Spleen (tissue), 11 donors: ENCODE results near the gene NEDD4L. TPM values are rescaled to one million over a fixed set of nuclear protein-coding genes. Genes with fewer than 3 reads are reported as not detected.

Experiments used
- DNase-seq: peaks from one replicate; pipeline ENCODE4 v3.0.0-alpha.2; 2020
- H3K27ac ChIP-seq, 8 donors: fragments of 200-600 bp; sonication (generic) in 7 of 8; 1 replicate in 4 of 8; 2 replicates in 4 of 8; pipeline versions ENCODE4 v1.5.0 to v1.8.0; 2016 to 2021; ENCODE audit warnings: inconsistent platforms in 4 of 8, mild to moderate bottlenecking in 4 of 8, moderate library complexity in 1 of 8
- H3K27me3 ChIP-seq, 7 donors: fragments of 200-600 bp; sonication (generic) in 6 of 7; replicated peaks in 1 of 7; 1 replicate in 4 of 7; 2 replicates in 3 of 7; pipeline versions ENCODE4 v1.5.0 to v1.8.0; 2016 to 2021; ENCODE audit warnings: inconsistent platforms in 3 of 7, mild to moderate bottlenecking in 1 of 7
- H3K36me3 ChIP-seq, 6 donors: fragments of 200-600 bp; sonication (generic) in 5 of 6; 1 replicate in 4 of 6; 2 replicates in 2 of 6; pipeline versions ENCODE4 v1.5.0 to v1.8.0; 2016 to 2021; ENCODE audit warnings: inconsistent platforms in 2 of 6
- H3K4me1 ChIP-seq, 6 donors: fragments of 200-600 bp; sonication (generic) in 5 of 6; 1 replicate in 3 of 6; 2 replicates in 3 of 6; pipeline versions ENCODE4 v1.5.0 to v1.8.0; 2016 to 2021; ENCODE audit warnings: inconsistent platforms in 3 of 6
- H3K4me3 ChIP-seq, 8 donors: fragments of 200-600 bp; sonication (generic) in 7 of 8; 1 replicate in 4 of 8; 2 replicates in 4 of 8; pipeline versions ENCODE4 v1.5.0 to v1.8.0; 2016 to 2021; ENCODE audit warnings: inconsistent platforms in 4 of 8, mild to moderate bottlenecking in 4 of 8, moderate library complexity in 2 of 8
- H3K9me3 ChIP-seq, 8 donors: fragments of 200-600 bp; sonication (generic) in 7 of 8; 1 replicate in 4 of 8; 2 replicates in 4 of 8; pipeline versions ENCODE4 v1.5.0 to v1.8.0; 2016 to 2021; ENCODE audit warnings: inconsistent platforms in 4 of 8
- POLR2A ChIP-seq, 3 donors: fragments of 450-650 bp; IDR thresholded peaks; one replicate each; pipeline ENCODE4 v1.5.1; 2017; ENCODE audit warnings: antibody characterized with exemption in 3 of 3, mild to moderate bottlenecking in 1 of 3
- POLR2AphosphoS5 ChIP-seq, 3 donors: sonication (generic); formaldehyde crosslinking; IDR thresholded peaks; one replicate each; pipeline ENCODE4 v1.5.1; 2017; ENCODE audit warnings: antibody characterized with exemption in 3 of 3
- WGBS, 5 donors: extraction: QIAGEN DNeasy Blood & Tissue Kit in 3 of 5; methylation state at CpG; one replicate each; pipeline versions ENCODE4 v1.1.5 to v1.1.7; 2013 to 2018; 5-methylcytosine and 5-hydroxymethylcytosine counted together
- intact Hi-C: fragments of 100-400 bp; cut with DNase I; formaldehyde crosslinking; loops from one replicate; pipeline ENCODE4 v1.15.0; 2023; ENCODE audit warnings: low total_unique reads
- polyA plus RNA-seq, 3 donors: library from polyadenylated mRNA; stranded (reverse); fragments of 200-250 nt; gene quantifications; one replicate each; pipeline ENCODE4 v1.2.1, GENCODE V29; 2013
- total RNA-seq, 7 donors: library from RNA; depleted of rRNA in 3 of 7; stranded (reverse); fragments of >200 nt in 3 of 7; fragmentation: NEBNext Ultra II Directional in 4 of 7; extraction: Animal tissue kit (Norgen Biotek cat#: 25700) in 4 of 7; gene quantifications; one replicate each; pipeline versions ENCODE4 v1.1.0 to v1.2.1, GENCODE V29; 2016 to 2021
- TF ChIP-seq, protein P1 (sequence below), 11 experiments: fragments of 200-600 bp in 7 of 11; fragments of 450-650 bp in 4 of 11; sonication (generic) in 4 of 11; IDR thresholded peaks in 8 of 11; conservative IDR thresholded peaks in 3 of 11; 1 replicate in 7 of 11; 2 replicates in 4 of 11; pipeline versions ENCODE4 v1.4.0 to v1.8.0; 2016 to 2021; ENCODE audit warnings: antibody characterized with exemption in 11 of 11, inconsistent platforms in 4 of 11, mild to moderate bottlenecking in 1 of 11
- donor health status: healthy with polysubstance abuse.
- donor health status: DM: no; HTN: no; CAD: no; lungs with moderate emphysema.
- donor health status: DM: no; HTN: no; CAD: no.
- donor health status: Bipolar disorder and iron deficiency.
- donor health status: healthy.
- donor health status: DM: no; HTN: no; CAD: no.
- donor health status: DM: yes; HTN: yes; CAD: no.

NEDD4L gene
- total and polyA plus RNA-seq, 10 donors, result 8.7 to 26.9 (median 18.3) TPM

DNA sequence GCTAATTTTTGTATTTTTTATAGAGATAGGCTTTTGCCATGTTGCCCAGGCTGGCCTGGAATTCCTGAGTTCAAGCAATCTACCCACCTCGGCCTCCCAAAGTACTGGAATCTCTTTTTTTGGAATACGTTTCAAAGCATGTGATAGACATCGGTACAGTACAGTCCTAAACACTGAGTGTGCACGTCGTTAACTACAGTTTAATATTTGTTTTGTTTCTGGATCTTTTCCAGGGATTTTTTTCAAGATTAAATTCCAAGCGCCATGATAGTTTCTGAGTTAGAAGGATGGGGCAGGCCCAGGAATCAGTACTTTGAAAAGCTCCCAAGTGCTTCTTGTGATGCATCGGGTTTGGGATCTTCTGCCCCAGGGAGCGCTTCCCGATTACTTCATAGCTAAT, 33.3 kb downstream of the NEDD4L start:
- no peak overlapping the region for H3K4me3 ChIP-seq

DNA sequence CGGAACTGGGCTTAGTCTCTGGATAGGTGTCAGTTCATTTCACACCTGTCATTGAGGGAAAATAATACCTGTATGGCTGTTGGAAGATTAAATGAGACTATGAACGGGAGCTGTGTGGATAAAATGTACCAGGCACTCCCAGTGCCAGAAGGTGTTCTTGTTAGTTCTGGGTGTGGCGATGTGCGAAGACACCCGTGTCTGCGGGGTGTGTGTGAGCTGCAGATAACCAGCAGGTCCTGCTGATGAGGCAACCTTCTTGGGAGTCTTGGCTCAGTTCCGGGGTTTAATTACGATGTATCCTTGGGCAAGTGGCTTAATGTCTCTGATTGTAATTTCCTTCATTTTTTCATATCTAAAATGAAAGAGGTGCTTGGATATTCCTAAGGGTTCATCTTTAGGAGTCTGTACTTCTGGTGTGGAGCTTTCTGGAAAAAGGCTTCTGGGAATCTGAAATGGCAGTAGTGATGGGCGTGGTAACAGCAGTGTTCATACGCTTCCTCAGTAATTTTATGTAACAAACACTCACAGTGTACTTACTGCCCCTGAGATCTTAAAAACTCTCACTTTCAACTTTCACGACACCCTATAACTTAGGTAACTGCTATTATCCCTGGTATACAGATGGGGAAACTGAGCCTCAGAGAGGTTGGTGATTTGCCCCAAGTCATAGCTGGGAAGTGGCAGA, 35.0 kb downstream of the NEDD4L start:
- Histone ChIP-seq H3K4me1 (no peaks in the 10 kb centered on the region), H3K4me3 (no peak overlapping the region), H3K36me3 (no peaks in the 10 kb centered on the region), H3K27me3 (no peaks in the 10 kb centered on the region), H3K9me3 (no peaks in the 10 kb centered on the region), H3K27ac (no peak overlapping the region)
- no peak for TF ChIP-seq POLR2A (IDR thresholded peaks at IDR 0.05)
- TF ChIP-seq, protein P1, sequence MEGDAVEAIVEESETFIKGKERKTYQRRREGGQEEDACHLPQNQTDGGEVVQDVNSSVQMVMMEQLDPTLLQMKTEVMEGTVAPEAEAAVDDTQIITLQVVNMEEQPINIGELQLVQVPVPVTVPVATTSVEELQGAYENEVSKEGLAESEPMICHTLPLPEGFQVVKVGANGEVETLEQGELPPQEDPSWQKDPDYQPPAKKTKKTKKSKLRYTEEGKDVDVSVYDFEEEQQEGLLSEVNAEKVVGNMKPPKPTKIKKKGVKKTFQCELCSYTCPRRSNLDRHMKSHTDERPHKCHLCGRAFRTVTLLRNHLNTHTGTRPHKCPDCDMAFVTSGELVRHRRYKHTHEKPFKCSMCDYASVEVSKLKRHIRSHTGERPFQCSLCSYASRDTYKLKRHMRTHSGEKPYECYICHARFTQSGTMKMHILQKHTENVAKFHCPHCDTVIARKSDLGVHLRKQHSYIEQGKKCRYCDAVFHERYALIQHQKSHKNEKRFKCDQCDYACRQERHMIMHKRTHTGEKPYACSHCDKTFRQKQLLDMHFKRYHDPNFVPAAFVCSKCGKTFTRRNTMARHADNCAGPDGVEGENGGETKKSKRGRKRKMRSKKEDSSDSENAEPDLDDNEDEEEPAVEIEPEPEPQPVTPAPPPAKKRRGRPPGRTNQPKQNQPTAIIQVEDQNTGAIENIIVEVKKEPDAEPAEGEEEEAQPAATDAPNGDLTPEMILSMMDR (IDR thresholded peaks at IDR 0.05 in 8 of 11, conservative IDR thresholded peaks at IDR 0.05 in 3 of 11), result no peak
- no peak for TF ChIP-seq POLR2AphosphoS5 (IDR thresholded peaks at IDR 0.05)
- 89 to 96% (median 93%) methylated on average over 11 of the region's 11 CpGs for WGBS, 5 donors
- DNase-seq, result no peak
- intact Hi-C loops, result no loop called here

More for the DNA sequence above, 33.3 kb downstream of the NEDD4L start:
- no peaks in the 10 kb centered on the region for H3K27me3 ChIP-seq
- WGBS, 5 donors, result 85 to 91% (median 91%) methylated on average over 9 of the region's 9 CpGs
- intact Hi-C loops, result no loop called here
- no peaks in the 10 kb centered on the region for H3K4me1 ChIP-seq
- no peak for TF ChIP-seq POLR2A (IDR thresholded peaks at IDR 0.05)
- TF ChIP-seq, protein P1 (IDR thresholded peaks at IDR 0.05 in 8 of 11, conservative IDR thresholded peaks at IDR 0.05 in 3 of 11), result no peak
- TF ChIP-seq POLR2AphosphoS5 (IDR thresholded peaks at IDR 0.05), result no peak
- no peak overlapping the region for H3K27ac ChIP-seq
- H3K36me3 ChIP-seq, result no peaks in the 10 kb centered on the region
- no peaks in the 10 kb centered on the region for H3K9me3 ChIP-seq
- DNase-seq, result no peak

DNA sequence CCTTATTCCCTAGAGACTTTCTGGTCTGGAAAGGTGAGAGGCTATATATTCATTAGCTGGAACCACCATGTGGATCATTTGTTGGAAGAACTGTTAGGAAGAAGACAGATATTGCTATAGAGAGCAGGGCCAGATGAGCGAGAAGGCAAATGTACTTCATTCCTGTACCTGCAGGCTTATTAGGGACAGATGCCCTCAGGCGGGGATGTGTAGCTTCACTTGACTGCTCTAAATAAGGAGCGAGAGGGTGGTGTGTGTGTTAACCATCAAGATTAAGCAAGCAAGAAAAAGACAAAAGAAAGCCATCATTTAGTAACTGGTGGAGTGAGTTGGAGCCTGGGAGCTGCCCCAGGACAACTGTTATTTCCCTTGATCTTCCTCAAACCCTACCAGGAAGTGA, 36.4 kb downstream of the NEDD4L start:
- no peak overlapping the region for H3K4me3 ChIP-seq
- WGBS, 5 donors, result 87 to 98% (median 93%) methylated on average over 3 of the region's 3 CpGs
- intact Hi-C loops, result no loop called here

More for the DNA sequence above, 36.4 kb downstream of the NEDD4L start:
- H3K9me3 ChIP-seq, result no peaks in the 10 kb centered on the region
- TF ChIP-seq POLR2AphosphoS5 (IDR thresholded peaks at IDR 0.05) (no peak), POLR2A (IDR thresholded peaks at IDR 0.05) (no peak)
- TF ChIP-seq, protein P1 (IDR thresholded peaks at IDR 0.05 in 8 of 11, conservative IDR thresholded peaks at IDR 0.05 in 3 of 11), result no peak
- DNase-seq, result no peak
- H3K4me1 ChIP-seq, result no peaks in the 10 kb centered on the region
- H3K27ac ChIP-seq, result no peak overlapping the region
- H3K36me3 ChIP-seq, result no peaks in the 10 kb centered on the region
- no peaks in the 10 kb centered on the region for H3K27me3 ChIP-seq
